Measurements from ENCODE around the gene SCMH1. TPM values are rescaled to one million over a fixed set of nuclear protein-coding genes. Genes with fewer than 3 reads are reported as not detected.

The SCMH1 gene
- total and polyA plus RNA-seq, 4 donors: 6.6 to 12.8 (median 10.5) TPM

DNA sequence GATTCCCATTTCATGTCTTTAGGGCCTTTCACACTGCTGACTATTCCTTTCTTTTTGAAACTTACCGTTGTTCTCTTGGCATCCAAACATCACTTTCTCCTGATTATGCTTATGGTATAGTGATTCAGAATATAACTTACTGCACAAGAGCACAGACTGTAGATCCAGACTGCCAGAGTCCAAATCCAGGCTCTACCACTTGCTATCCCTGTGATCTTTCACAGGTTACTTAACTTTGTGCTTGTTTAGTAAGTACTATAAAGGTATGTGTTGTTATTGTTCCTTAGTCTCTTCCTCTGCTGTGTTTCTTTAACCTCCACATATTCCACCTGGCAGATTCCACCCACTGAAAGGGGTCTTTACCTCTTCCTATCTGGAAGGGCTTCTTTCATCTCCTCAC lies 8.4 kb downstream of the SCMH1 start:
- H3K9me3 ChIP-seq (ENCODE audit: control insufficient read depth in 4 of 4, low read length in 3 of 4): no peaks in the 10 kb centered on the region
- no peaks in the 10 kb centered on the region for H3K27me3 ChIP-seq (ENCODE audit: control insufficient read depth in 4 of 4, insufficient read depth in 4 of 4, low read length in 3 of 4)
- H3K27ac ChIP-seq (ENCODE audit: low read depth in 1 of 2, low read length in 2 of 2): peak overlapping the region; percentile 69 to 73
- no peak overlapping the region for H3K4me3 ChIP-seq (ENCODE audit: low read depth in 1 of 3, low read length in 3 of 3)
- no peaks in the 10 kb centered on the region for H3K36me3 ChIP-seq (ENCODE audit: control insufficient read depth in 4 of 4, insufficient read depth in 3 of 4, low read depth in 1 of 4, low read length in 3 of 4)
- TF ChIP-seq TAF1 (conservative IDR thresholded peaks at IDR 0.05) (no peak), FOXA1 (IDR thresholded peaks at IDR 0.05) (no peak), ATF3 (IDR thresholded peaks at IDR 0.05) (no peak), NR2F2 (IDR thresholded peaks at IDR 0.05) (no peak), HNF4A (conservative IDR thresholded peaks at IDR 0.05) (peak in 1 of 2 donors; percentile 22)
- TF ChIP-seq, protein P1, sequence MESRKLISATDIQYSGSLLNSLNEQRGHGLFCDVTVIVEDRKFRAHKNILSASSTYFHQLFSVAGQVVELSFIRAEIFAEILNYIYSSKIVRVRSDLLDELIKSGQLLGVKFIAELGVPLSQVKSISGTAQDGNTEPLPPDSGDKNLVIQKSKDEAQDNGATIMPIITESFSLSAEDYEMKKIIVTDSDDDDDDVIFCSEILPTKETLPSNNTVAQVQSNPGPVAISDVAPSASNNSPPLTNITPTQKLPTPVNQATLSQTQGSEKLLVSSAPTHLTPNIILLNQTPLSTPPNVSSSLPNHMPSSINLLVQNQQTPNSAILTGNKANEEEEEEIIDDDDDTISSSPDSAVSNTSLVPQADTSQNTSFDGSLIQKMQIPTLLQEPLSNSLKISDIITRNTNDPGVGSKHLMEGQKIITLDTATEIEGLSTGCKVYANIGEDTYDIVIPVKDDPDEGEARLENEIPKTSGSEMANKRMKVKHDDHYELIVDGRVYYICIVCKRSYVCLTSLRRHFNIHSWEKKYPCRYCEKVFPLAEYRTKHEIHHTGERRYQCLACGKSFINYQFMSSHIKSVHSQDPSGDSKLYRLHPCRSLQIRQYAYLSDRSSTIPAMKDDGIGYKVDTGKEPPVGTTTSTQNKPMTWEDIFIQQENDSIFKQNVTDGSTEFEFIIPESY (IDR thresholded peaks at IDR 0.05): no peak
- H3K9ac ChIP-seq (ENCODE audit: low read depth in 1 of 2, low read length in 2 of 2): no peak overlapping the region
- 64% methylated on average over 1 of the region's 1 CpG for WGBS
- H3K4me1 ChIP-seq (ENCODE audit: control insufficient read depth in 4 of 4, insufficient read depth in 4 of 4, low read length in 3 of 4): peaks cover 2 to 30% (median 22%) of the 10 kb centered on the region in 4 donors
- DNase-seq (ENCODE audit: low spot score): no peak

- H3K4me1 ChIP-seq (ENCODE audit: control insufficient read depth in 4 of 4, insufficient read depth in 4 of 4, low read length in 3 of 4): peaks cover 3 to 24% (median 20%) of the 10 kb centered on the region in 4 donors
- no peaks in the 10 kb centered on the region for H3K27me3 ChIP-seq (ENCODE audit: control insufficient read depth in 4 of 4, insufficient read depth in 4 of 4, low read length in 3 of 4)
- H3K9me3 ChIP-seq (ENCODE audit: control insufficient read depth in 4 of 4, low read length in 3 of 4): no peaks in the 10 kb centered on the region
- H3K9ac ChIP-seq (ENCODE audit: low read depth in 1 of 2, low read length in 2 of 2): peak overlapping the region in 1 of 2 donors; percentile 3
- no peak overlapping the region for H3K4me3 ChIP-seq (ENCODE audit: low read depth in 1 of 3, low read length in 3 of 3)
- no peak for DNase-seq (ENCODE audit: low spot score)
- H3K36me3 ChIP-seq (ENCODE audit: control insufficient read depth in 4 of 4, insufficient read depth in 3 of 4, low read depth in 1 of 4, low read length in 3 of 4): peaks cover 0 to 3% (median 0%) of the 10 kb centered on the region in 4 donors
- TF ChIP-seq FOXA2 (IDR thresholded peaks at IDR 0.05): no peak
- TF ChIP-seq HNF4G (IDR thresholded peaks at IDR 0.05): peak; percentile 70
- TF ChIP-seq, protein P2, sequence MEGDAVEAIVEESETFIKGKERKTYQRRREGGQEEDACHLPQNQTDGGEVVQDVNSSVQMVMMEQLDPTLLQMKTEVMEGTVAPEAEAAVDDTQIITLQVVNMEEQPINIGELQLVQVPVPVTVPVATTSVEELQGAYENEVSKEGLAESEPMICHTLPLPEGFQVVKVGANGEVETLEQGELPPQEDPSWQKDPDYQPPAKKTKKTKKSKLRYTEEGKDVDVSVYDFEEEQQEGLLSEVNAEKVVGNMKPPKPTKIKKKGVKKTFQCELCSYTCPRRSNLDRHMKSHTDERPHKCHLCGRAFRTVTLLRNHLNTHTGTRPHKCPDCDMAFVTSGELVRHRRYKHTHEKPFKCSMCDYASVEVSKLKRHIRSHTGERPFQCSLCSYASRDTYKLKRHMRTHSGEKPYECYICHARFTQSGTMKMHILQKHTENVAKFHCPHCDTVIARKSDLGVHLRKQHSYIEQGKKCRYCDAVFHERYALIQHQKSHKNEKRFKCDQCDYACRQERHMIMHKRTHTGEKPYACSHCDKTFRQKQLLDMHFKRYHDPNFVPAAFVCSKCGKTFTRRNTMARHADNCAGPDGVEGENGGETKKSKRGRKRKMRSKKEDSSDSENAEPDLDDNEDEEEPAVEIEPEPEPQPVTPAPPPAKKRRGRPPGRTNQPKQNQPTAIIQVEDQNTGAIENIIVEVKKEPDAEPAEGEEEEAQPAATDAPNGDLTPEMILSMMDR (IDR thresholded peaks at IDR 0.05; ENCODE audit: low read depth, low read length, missing input control): no peak
- TF ChIP-seq RAD21 (IDR thresholded peaks at IDR 0.05): peak; percentile 37 to 46
- peak; percentile 65 to 71 for TF ChIP-seq RXRA (IDR thresholded peaks at IDR 0.05)
- TF ChIP-seq HNF4A (conservative IDR thresholded peaks at IDR 0.05): peak; percentile 88 to 91
- TF ChIP-seq TAF1 (conservative IDR thresholded peaks at IDR 0.05): no peak
- TF ChIP-seq GABPA (IDR thresholded peaks at IDR 0.05 in 1 of 2, conservative IDR thresholded peaks at IDR 0.05 in 1 of 2): no peak
- TF ChIP-seq JUND (IDR thresholded peaks at IDR 0.05): peak; percentile 53 to 64
- peak; percentile 62 for TF ChIP-seq SP1 (IDR thresholded peaks at IDR 0.05)
- TF ChIP-seq ATF3 (IDR thresholded peaks at IDR 0.05): no peak
- TF ChIP-seq YY1 (IDR thresholded peaks at IDR 0.05): peak; percentile 50
- TF ChIP-seq, protein P3, sequence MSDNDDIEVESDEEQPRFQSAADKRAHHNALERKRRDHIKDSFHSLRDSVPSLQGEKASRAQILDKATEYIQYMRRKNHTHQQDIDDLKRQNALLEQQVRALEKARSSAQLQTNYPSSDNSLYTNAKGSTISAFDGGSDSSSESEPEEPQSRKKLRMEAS (IDR thresholded peaks at IDR 0.05): no peak
- no peak for TF ChIP-seq NR2F2 (IDR thresholded peaks at IDR 0.05)
- TF ChIP-seq, protein P1 (IDR thresholded peaks at IDR 0.05): peak; percentile 21
- TF ChIP-seq REST (IDR thresholded peaks at IDR 0.05): no peak
- TF ChIP-seq FOXA1 (IDR thresholded peaks at IDR 0.05): no peak
- no peak for TF ChIP-seq EGR1 (IDR thresholded peaks at IDR 0.05; ENCODE audit: low read depth in 2 of 2)
- peak overlapping the region; percentile 20 to 25 for H3K27ac ChIP-seq (ENCODE audit: low read depth in 1 of 2, low read length in 2 of 2)
- WGBS: 42% methylated on average over 3 of the region's 3 CpGs
These were observed 9.8 kb downstream of the SCMH1 start for GRCh38 chr1:41232305-41232704.
